HG03045 (cell line): ENCODE measurements around the gene NPEPL1.

Source experiments
- ATAC-seq: cut with Tn5 transposase; IDR thresholded peaks from one replicate; pipeline ENCODE4 v1.9.1; 2021; ENCODE audit warnings: mild to moderate bottlenecking, moderate library complexity; ENCODE audit not compliant: unreplicated experiment

Gene NPEPL1

GRCh38 chr20:58682656-58683531, 9.7 kb upstream of the NPEPL1 start:
- no peak for ATAC-seq

GRCh38 chr20:58684291-58684690, 8.3 kb upstream of the NPEPL1 start:
- no peak for ATAC-seq

- no peak for ATAC-seq
Observed at GRCh38 chr20:58685988-58686387, 6.6 kb upstream of the NPEPL1 start.

GRCh38 chr20:58688414-58688813, 4.2 kb upstream of the NPEPL1 start:
- ATAC-seq, result no peak

GRCh38 chr20:58688840-58689239, 3.8 kb upstream of the NPEPL1 start:
- no peak for ATAC-seq

GRCh38 chr20:58690396-58691135, 2.0 kb upstream of the NPEPL1 start:
- ATAC-seq, result no peak

- peak; percentile 15 for ATAC-seq
Observed at GRCh38 chr20:58691773-58692578, 624 bp upstream of the NPEPL1 start.

GRCh38 chr20:58693226-58694006, 816 bp downstream of the NPEPL1 start:
- peak; percentile 23 for ATAC-seq

- ATAC-seq, result no peak
Observed at GRCh38 chr20:58694241-58695083, 1.9 kb downstream of the NPEPL1 start.

- ATAC-seq, result no peak
Observed at GRCh38 chr20:58695084-58695722, 2.6 kb downstream of the NPEPL1 start.

GRCh38 chr20:58695895-58696375, 3.3 kb downstream of the NPEPL1 start:
- no peak for ATAC-seq

- ATAC-seq, result no peak
Observed at GRCh38 chr20:58696411-58696961, 3.9 kb downstream of the NPEPL1 start.

GRCh38 chr20:58697201-58697866, 4.7 kb downstream of the NPEPL1 start:
- no peak for ATAC-seq

GRCh38 chr20:58697867-58698703, 5.5 kb downstream of the NPEPL1 start:
- no peak for ATAC-seq

- ATAC-seq, result no peak
Observed at GRCh38 chr20:58698741-58699622, 6.4 kb downstream of the NPEPL1 start.

- ATAC-seq, result no peak
Observed at GRCh38 chr20:58699623-58700107, 7.1 kb downstream of the NPEPL1 start.
